ENCODE data around the gene SEC31A.

- no peak for TF ChIP-seq CTCF (IDR thresholded peaks at IDR 0.05)
- TF ChIP-seq POLR2AphosphoS5 (IDR thresholded peaks at IDR 0.05): no peak
- TF ChIP-seq EP300 (IDR thresholded peaks at IDR 0.05): no peak
Observed at GRCh38 chr4:82809619-82810018, 81.3 kb downstream of the SEC31A start.
